ENCODE data around the gene PPM1E. TPM values are rescaled to one million over a fixed set of nuclear protein-coding genes. Genes with fewer than 3 reads are reported as not detected.

Gene PPM1E
- total RNA-seq (2014; rRNA removed; shearing (Covaris generic)), result 1.4 and 1.8 TPM in 2 replicates

DNA sequence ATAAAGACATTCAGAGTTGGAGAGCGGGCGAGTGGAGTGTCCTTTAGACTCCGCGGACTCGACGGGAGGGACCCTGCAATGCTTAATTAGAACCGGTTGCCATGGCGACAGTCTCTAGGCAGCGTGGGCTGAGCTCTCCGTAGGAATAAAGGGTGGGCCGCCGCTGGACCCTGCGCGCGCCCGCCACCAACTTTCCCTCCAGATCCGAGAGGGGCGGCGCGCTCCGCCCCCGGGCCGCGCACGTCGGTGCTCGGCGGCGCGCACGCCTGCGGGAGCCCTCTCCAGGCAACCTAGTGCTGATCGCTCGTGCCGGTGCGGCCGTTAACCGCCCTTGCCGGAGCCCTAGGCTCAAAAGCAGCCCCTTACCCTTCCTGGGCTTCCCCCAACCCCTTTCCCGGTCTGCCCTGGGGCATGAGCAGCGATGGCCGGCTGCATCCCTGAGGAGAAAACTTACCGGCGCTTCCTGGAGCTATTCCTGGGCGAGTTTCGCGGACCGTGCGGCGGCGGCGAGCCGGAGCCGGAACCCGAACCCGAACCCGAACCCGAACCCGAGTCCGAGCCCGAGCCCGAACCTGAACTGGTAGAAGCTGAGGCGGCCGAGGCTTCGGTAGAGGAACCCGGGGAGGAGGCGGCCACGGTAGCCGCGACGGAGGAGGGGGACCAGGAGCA lies at the start of gene PPM1E:
Gene PPM1E (plus strand): TSS at position 278 of the 669 bp plus-strand sequence.

Small RNA genes within 50 kb of the gene (small RNA-seq; reads per million reads assigned to genes)
- gene AC025521.1 (not detected), gene RF00017 (not detected), gene RNU6-518P (not detected)

Other genes starting within 250 kb of the PPM1E start
- gene MTMR4, start 241.2 kb upstream of the PPM1E start, total RNA-seq (2014; rRNA removed; shearing (Covaris generic)), result 19.4 and 24.0 TPM in 2 replicates
- gene TEX14, start 63.8 kb upstream of the PPM1E start, total RNA-seq (2014; rRNA removed; shearing (Covaris generic)), result 0.11 and 1.2 TPM in 2 replicates
- 55.6 and 58.8 TPM in 2 replicates for gene RAD51C, start 63.3 kb upstream of the PPM1E start, total RNA-seq (2014; rRNA removed; shearing (Covaris generic))

Data from A375 (cell line).